CD4-positive, alpha-beta T cell (primary cell): ENCODE measurements around the gene H2AZ1. TPM values are rescaled to one million over a fixed set of nuclear protein-coding genes. Genes with fewer than 3 reads are reported as not detected.

Experiments
- ATAC-seq: fragments of 200-7000 bp; cut with Tn5 transposase; one replicate; pipeline ENCODE4 v1.10.0; 2022; ENCODE audit warnings: mild to moderate bottlenecking; ENCODE audit not compliant: poor library complexity
- CTCF ChIA-PET: fragments of 350-600 bp; sonication (Branson Sonifier 250); formaldehyde crosslinking; loops from one replicate; lab custom pipeline; 2021; ENCODE audit warnings: antibody characterized with exemption, inconsistent platforms; lab: Charles Lee
- POLR2A ChIA-PET: fragments of 350-600 bp; sonication (Branson Sonifier 250); formaldehyde crosslinking; loops from one replicate; lab custom pipeline; 2021; ENCODE audit warnings: antibody characterized with exemption, inconsistent platforms; lab: Charles Lee
- DNase-seq, 14 experiments: peaks; one replicate each; pipeline ENCODE4 v3.0.0-alpha.2; 2013 to 2020; ENCODE audit warnings: mixed read lengths in 2 of 14
- H3K27ac ChIP-seq, 2 donors: one replicate each; pipeline versions ENCODE4 v1.5.1 to v1.7.0; 2013; ENCODE audit warnings: low read length in 2 of 2, low read depth in 1 of 2, mild to moderate bottlenecking in 1 of 2
- H3K27me3 ChIP-seq, 2 experiments: 1 replicate in 1 of 2; 2 replicates in 1 of 2; pipeline versions ENCODE4 v1.6.1 to v1.7.0; 2013; ENCODE audit warnings: low read length in 2 of 2, control low read depth in 1 of 2, mild to moderate bottlenecking in 1 of 2, moderate library complexity in 1 of 2; ENCODE audit not compliant: insufficient read depth in 2 of 2, control insufficient read depth in 1 of 2
- H3K36me3 ChIP-seq: one replicate; pipeline ENCODE4 v1.6.1; 2013; ENCODE audit warnings: low read length, control low read depth; ENCODE audit not compliant: insufficient read depth
- H3K4me1 ChIP-seq: one replicate; pipeline ENCODE4 v1.6.1; 2013; ENCODE audit warnings: low read length, control low read depth; ENCODE audit not compliant: insufficient read depth
- H3K4me3 ChIP-seq: one replicate; pipeline ENCODE4 v1.5.1; 2013; ENCODE audit warnings: mild to moderate bottlenecking, low read length, moderate library complexity
- H3K9me3 ChIP-seq, 2 experiments: 1 replicate in 1 of 2; 2 replicates in 1 of 2; pipeline versions ENCODE4 v1.6.1 to v1.7.0; 2013; ENCODE audit warnings: low read length in 2 of 2, mild to moderate bottlenecking in 2 of 2, control low read depth in 1 of 2, moderate library complexity in 1 of 2; ENCODE audit not compliant: control insufficient read depth in 1 of 2, insufficient read depth in 1 of 2
- H3K27ac Mint-ChIP-seq: one replicate; pipeline ENCODE4 v1.8.0; 2020; ENCODE audit warnings: mixed read lengths
- H3K27me3 Mint-ChIP-seq: one replicate; pipeline ENCODE4 v1.8.0; 2021; ENCODE audit warnings: mixed read lengths
- H3K36me3 Mint-ChIP-seq: one replicate; pipeline ENCODE4 v1.8.0; 2021; ENCODE audit warnings: low read depth, mixed read lengths
- H3K4me1 Mint-ChIP-seq: one replicate; pipeline ENCODE4 v1.8.0; 2021; ENCODE audit warnings: low read depth, mixed read lengths
- H3K4me3 Mint-ChIP-seq: one replicate; pipeline ENCODE4 v1.8.0; 2020; ENCODE audit warnings: mild to moderate bottlenecking, mixed read lengths
- H3K9me3 Mint-ChIP-seq: one replicate; pipeline ENCODE4 v1.8.0; 2020; ENCODE audit warnings: mixed read lengths
- intact Hi-C, 2 experiments: fragments of 100-400 bp; cut with DNase I in 1 of 2; cut with micrococcal nuclease in 1 of 2; formaldehyde crosslinking; loops; one replicate each; pipeline versions ENCODE4 v1.15.1 to v1.9.0; 2023 to 2025; cut with DNase I, micrococcal nuclease
- polyA plus RNA-seq, 2 donors: library from polyadenylated mRNA; unstranded; fragments of 120-200 nt; gene quantifications; one replicate each; pipeline ENCODE4 v1.2.1, GENCODE V29; 2013
- total RNA-seq, 174 experiments: library from RNA in 2 of 174; stranded (reverse) in 2 of 174; gene quantifications; one replicate each; pipeline ENCODE4 v1.2.3 and lab custom pipeline; 2021 to 2026
- TF ChIP-seq, protein P1 (sequence below): fragments of 200-600 bp; IDR thresholded peaks from one replicate; pipeline ENCODE4 v1.8.0; 2022; ENCODE audit warnings: antibody characterized with exemption, mild to moderate bottlenecking

The H2AZ1 gene
- total RNA-seq (100 to 1,000 TPM in 1 of 2 experiments, 10 to 100 TPM in 1; 96.3 to 102 TPM), total RNA-seq (lab: John Stamatoyannopoulos, UW) (69.7 to 824 (median 115) reads per million in 172 experiments)
- polyA plus RNA-seq (2013, experiment 1 of 2) = 159 TPM
- 171 TPM for polyA plus RNA-seq (2013, experiment 2 of 2)

DNA sequence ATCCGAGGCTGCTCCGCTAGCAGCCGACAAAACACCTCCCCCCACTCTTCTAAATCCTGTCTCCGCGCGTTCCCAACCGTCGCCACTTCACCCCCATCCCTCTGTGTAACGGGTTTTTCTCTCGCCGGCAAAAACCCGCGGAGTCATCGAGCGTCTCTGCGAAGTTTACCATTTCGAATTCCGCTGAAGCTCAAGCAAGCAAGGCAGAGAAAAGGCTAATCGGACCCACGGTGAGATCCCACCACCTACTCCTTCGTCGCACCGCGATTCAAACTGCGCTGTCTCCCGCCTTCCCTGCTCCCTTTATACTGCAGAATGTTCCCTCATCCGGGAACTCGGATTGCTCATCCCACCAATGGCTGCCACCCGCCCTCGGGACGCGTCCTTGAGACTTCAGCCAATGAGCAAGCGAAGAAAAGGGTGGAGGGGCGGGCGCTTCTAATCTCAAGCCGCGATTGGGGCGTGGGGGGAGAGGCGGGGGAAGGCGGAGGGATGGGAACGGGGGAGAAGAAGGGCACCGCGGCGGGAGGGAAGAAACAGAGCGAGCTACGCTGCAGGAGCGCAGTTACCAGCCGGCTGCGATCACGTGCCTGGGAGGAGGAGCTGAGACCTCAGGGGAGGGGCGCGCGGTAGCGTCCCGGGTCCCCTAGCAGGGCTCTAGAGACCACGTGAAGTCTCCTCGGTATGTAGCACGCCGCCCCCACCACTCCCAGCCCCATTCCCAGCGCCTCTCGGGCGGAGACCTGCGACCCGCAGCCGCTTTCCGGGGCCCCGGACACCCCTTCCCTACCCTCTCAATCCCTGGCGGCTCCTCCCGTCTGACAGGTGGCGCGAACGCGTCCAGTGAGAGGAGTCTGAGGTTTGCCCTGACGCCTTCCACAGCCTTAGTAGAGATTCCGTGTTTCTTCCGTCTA is at the start of gene H2AZ1:
TSS of gene H2AZ1 (minus strand) at position 277 of the 914 bp plus-strand sequence. CDS start at position 172, 105 bp downstream.
- Mint-ChIP-seq H3K9me3 (no peaks in the 10 kb centered on the region), H3K36me3 (peaks cover 25% of the 10 kb centered on the region), H3K27ac (no peak within 1 kb of the TSS), H3K27me3 (no peaks in the 10 kb centered on the region), H3K4me1 (peaks cover 24% of the 10 kb centered on the region), H3K4me3 (no peak within 1 kb of the TSS)
- DNase-seq (peak; percentile 93 to 99 (median 97)), ATAC-seq (peak; percentile 74)
- Histone ChIP-seq H3K4me1 (peaks cover 27% of the 10 kb centered on the region), H3K4me3 (peak within 1 kb of the TSS; percentile 93), H3K27me3 (no peaks in the 10 kb centered on the region), H3K9me3 (no peaks in the 10 kb centered on the region), H3K36me3 (peaks cover 12% of the 10 kb centered on the region), H3K27ac (peak within 1 kb of the TSS; percentile 84 to 90)
- TF ChIP-seq, protein P1, sequence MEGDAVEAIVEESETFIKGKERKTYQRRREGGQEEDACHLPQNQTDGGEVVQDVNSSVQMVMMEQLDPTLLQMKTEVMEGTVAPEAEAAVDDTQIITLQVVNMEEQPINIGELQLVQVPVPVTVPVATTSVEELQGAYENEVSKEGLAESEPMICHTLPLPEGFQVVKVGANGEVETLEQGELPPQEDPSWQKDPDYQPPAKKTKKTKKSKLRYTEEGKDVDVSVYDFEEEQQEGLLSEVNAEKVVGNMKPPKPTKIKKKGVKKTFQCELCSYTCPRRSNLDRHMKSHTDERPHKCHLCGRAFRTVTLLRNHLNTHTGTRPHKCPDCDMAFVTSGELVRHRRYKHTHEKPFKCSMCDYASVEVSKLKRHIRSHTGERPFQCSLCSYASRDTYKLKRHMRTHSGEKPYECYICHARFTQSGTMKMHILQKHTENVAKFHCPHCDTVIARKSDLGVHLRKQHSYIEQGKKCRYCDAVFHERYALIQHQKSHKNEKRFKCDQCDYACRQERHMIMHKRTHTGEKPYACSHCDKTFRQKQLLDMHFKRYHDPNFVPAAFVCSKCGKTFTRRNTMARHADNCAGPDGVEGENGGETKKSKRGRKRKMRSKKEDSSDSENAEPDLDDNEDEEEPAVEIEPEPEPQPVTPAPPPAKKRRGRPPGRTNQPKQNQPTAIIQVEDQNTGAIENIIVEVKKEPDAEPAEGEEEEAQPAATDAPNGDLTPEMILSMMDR = no peak
- CTCF ChIA-PET = interaction anchor here (0.9 to 2.6 kb wide), 5 partner anchors 56 to 955 kb away, joined by 3 to 11 read pairs (median 3); partner anchors contain the start of genes LAMTOR3, METAP1 and TRMT10A
- intact Hi-C loops = loop anchor here (1.0 to 10.0 kb wide), 14 partner anchors 29 to 1805 kb away; partner anchors contain the start of genes ADH5 (in 1 of the 2), DAPP1 (in 1 of the 2), EIF4E (in 1 of the 2) and LAMTOR3 (in 1 of the 2)
- POLR2A ChIA-PET = interaction anchor here (1.0 to 2.6 kb wide), 13 partner anchors 9 to 955 kb away, joined by 3 to 19 read pairs (median 6); partner anchors contain the start of genes DAPP1, LAMTOR3, METAP1 and TRMT10A

DNA sequence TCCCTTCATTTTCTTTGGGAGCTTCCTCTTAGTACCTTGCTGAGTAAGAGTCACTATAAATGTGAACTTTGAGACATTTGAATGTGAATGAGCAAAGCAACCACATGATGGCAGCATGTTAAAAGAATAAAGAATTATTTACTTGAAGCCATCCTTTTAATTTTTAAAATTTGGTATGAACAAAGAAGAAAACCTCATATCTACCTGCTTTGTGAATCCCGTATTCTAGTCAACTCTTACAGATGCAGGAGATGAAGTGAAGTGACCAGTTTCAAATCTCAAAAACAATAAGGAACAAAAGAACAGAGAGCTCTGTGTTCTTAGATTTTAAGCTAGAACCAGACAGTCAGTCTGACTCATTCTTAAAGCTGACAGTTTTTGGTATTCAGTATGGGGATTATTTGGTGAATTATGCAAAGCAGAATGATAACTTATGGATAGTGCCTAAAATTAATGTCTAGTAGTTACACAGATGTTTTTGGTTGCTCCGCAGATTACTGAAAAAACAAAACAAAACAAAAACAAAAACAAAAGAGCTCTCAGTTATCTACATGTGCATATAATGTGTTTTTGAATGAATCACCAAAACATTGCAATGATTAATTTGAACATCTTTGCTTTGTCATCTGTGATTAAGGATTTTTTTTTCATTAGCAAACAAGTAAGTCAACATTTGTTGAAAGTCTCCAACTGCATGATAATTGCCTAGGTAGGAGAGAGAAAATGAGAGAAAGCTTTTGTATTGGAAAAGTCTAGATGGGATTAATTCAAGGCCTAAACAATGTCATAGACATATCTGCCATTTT is 48.2 kb upstream of the H2AZ1 start:
- no peaks in the 10 kb centered on the region for H3K36me3 Mint-ChIP-seq
- H3K9me3 Mint-ChIP-seq = no peaks in the 10 kb centered on the region
- TF ChIP-seq, protein P1 = peak; percentile 33
- no peaks in the 10 kb centered on the region for H3K27me3 ChIP-seq
- H3K27me3 Mint-ChIP-seq = no peaks in the 10 kb centered on the region
- ATAC-seq = no peak
- CTCF ChIA-PET = no interaction called here
- H3K4me3 ChIP-seq = no peak overlapping the region
- H3K9me3 ChIP-seq = no peaks in the 10 kb centered on the region
- DNase-seq = peak in 3 of 14 experiments; percentile 9
- POLR2A ChIA-PET = no interaction called here
- intact Hi-C loops = no loop called here
- H3K27ac ChIP-seq = no peak overlapping the region
- no peaks in the 10 kb centered on the region for H3K4me1 Mint-ChIP-seq
- H3K36me3 ChIP-seq = no peaks in the 10 kb centered on the region
- H3K4me3 Mint-ChIP-seq = no peak overlapping the region
- no peaks in the 10 kb centered on the region for H3K4me1 ChIP-seq
- H3K27ac Mint-ChIP-seq = no peak overlapping the region

DNA sequence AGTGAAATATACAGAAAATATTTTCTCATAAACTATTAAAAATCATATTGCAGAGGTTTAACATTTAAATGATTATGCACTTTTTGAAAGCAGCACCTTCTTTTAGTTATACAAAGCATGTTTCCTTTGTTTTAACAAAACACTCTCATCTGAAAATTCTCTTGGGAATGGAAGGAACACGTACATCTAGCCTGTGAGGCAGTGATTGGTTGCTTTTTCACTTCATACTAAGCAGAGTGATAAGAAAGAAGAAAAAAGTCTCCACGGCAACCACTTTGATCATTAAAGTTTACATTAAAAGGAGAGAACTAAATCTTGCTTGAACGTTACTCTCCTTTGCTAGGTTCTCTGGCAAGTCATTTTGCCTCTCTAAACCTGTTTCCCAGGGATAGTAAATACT is 41.7 kb upstream of the H2AZ1 start:
- Histone ChIP-seq H3K27me3 (no peaks in the 10 kb centered on the region), H3K27ac (no peak overlapping the region), H3K4me1 (no peaks in the 10 kb centered on the region), H3K9me3 (no peaks in the 10 kb centered on the region), H3K4me3 (no peak overlapping the region), H3K36me3 (no peaks in the 10 kb centered on the region)
- ATAC-seq (no peak), DNase-seq (no peak)
- no peaks in the 10 kb centered on the region for H3K4me1 Mint-ChIP-seq
- TF ChIP-seq, protein P1 = no peak
- no peaks in the 10 kb centered on the region for H3K9me3 Mint-ChIP-seq
- ChIA-PET POLR2A (no interaction called here), CTCF (no interaction called here)
- peaks cover 4% of the 10 kb centered on the region for H3K27me3 Mint-ChIP-seq
- H3K36me3 Mint-ChIP-seq = no peaks in the 10 kb centered on the region
- H3K4me3 Mint-ChIP-seq = no peak overlapping the region
- intact Hi-C loops = no loop called here
- H3K27ac Mint-ChIP-seq = no peak overlapping the region
